ENCODE results near the gene ZNF428. TPM values are rescaled to one million over a fixed set of nuclear protein-coding genes. Genes with fewer than 3 reads are reported as not detected.
A peak's percentile ranks its signal among the peaks of the same experiment; 100 is the strongest.
"Not testable (repeated sequence)": the region's sequence is repeated elsewhere in the genome, so short reads cannot be mapped to it uniquely, and the experiment has no call there.

The ZNF428 gene
- 30.2 TPM for total RNA-seq

GRCh38 chr19:43619262-43620060 is at the start of gene ZNF428:
Gene ZNF428, minus strand, starts transcription at chr19:43619629. Its CDS starts 5,325 bp downstream, at chr19:43614304.
- peak; percentile 80 for DNase-seq (ENCODE audit: low spot score)

GRCh38 chr19:43668406-43669109 is 49.1 kb upstream of the ZNF428 start:
- DNase-seq (ENCODE audit: low spot score), result peak; percentile 99

- no peak for DNase-seq (ENCODE audit: low spot score)
Observed at GRCh38 chr19:43667876-43668405, 48.5 kb upstream of the ZNF428 start.

- DNase-seq (ENCODE audit: low spot score), result peak; percentile 56
Observed at GRCh38 chr19:43667126-43667875, 47.9 kb upstream of the ZNF428 start.

GRCh38 chr19:43664018-43664417 is 44.6 kb upstream of the ZNF428 start:
- DNase-seq (ENCODE audit: low spot score), result no peak

- no peak for DNase-seq (ENCODE audit: low spot score)
Observed at GRCh38 chr19:43662487-43662886, 43.1 kb upstream of the ZNF428 start.

GRCh38 chr19:43660971-43661360 is 41.5 kb upstream of the ZNF428 start:
- DNase-seq (ENCODE audit: low spot score), result no peak

GRCh38 chr19:43660301-43660970 is 41.0 kb upstream of the ZNF428 start:
- no peak for DNase-seq (ENCODE audit: low spot score)

GRCh38 chr19:43658494-43658893 is 39.1 kb upstream of the ZNF428 start:
- DNase-seq (ENCODE audit: low spot score), result no peak

GRCh38 chr19:43658001-43658400 is 38.6 kb upstream of the ZNF428 start:
- no peak for DNase-seq (ENCODE audit: low spot score)

GRCh38 chr19:43656436-43656835 is 37.0 kb upstream of the ZNF428 start:
- no peak for DNase-seq (ENCODE audit: low spot score)

GRCh38 chr19:43652546-43652874 is 33.1 kb upstream of the ZNF428 start:
- no peak for DNase-seq (ENCODE audit: low spot score)

- peak; percentile 64 for DNase-seq (ENCODE audit: low spot score)
Observed at GRCh38 chr19:43651758-43652545, 32.5 kb upstream of the ZNF428 start.

GRCh38 chr19:43650276-43650675 is 30.8 kb upstream of the ZNF428 start:
- not testable (repeated sequence) for DNase-seq (ENCODE audit: low spot score)

GRCh38 chr19:43649514-43649913 is 30.1 kb upstream of the ZNF428 start:
- DNase-seq (ENCODE audit: low spot score), result no peak

GRCh38 chr19:43648633-43649032 is 29.2 kb upstream of the ZNF428 start:
- DNase-seq (ENCODE audit: low spot score), result no peak

- no peak for DNase-seq (ENCODE audit: low spot score)
Observed at GRCh38 chr19:43644181-43644580, 24.8 kb upstream of the ZNF428 start.

- no peak for DNase-seq (ENCODE audit: low spot score)
Observed at GRCh38 chr19:43643326-43643725, 23.9 kb upstream of the ZNF428 start.

GRCh38 chr19:43642531-43642930 is 23.1 kb upstream of the ZNF428 start:
- DNase-seq (ENCODE audit: low spot score), result no peak

- DNase-seq (ENCODE audit: low spot score), result no peak
Observed at GRCh38 chr19:43641333-43641732, 21.9 kb upstream of the ZNF428 start.

GRCh38 chr19:43640424-43640757 is 21.0 kb upstream of the ZNF428 start:
- no peak for DNase-seq (ENCODE audit: low spot score)
